Activated T-cell treated with anti-CD3 and anti-CD28 coated beads, Interleukin-2, amount 50 U/mL, for 72 hours (primary cell): ENCODE data around the gene MSLN. TPM values are rescaled to one million over a fixed set of nuclear protein-coding genes. Genes with fewer than 3 reads are reported as not detected.

Experiments used
- ATAC-seq, 2 donors: fragments of 150-1000 bp; cut with Tn5 transposase; replicated peaks in 1 of 2; 2 replicates each; pipeline ENCODE4 v1.10.0; 2021; ENCODE audit warnings: moderate library complexity in 2 of 2, mild to moderate bottlenecking in 1 of 2
- DNase-seq, 2 donors: peaks; one replicate each; pipeline ENCODE4 v3.0.0; 2021 to 2022; ENCODE audit warnings: mixed read lengths in 1 of 2
- H3K27ac Mint-ChIP-seq: one replicate; pipeline ENCODE4 v1.8.0; 2022; ENCODE audit warnings: mild to moderate bottlenecking, moderate library complexity, mixed read lengths
- H3K27me3 Mint-ChIP-seq: one replicate; pipeline ENCODE4 v1.8.0; 2022; ENCODE audit warnings: low read depth, mixed read lengths
- H3K36me3 Mint-ChIP-seq, 2 donors: one replicate each; pipeline ENCODE4 v1.8.0; 2022; ENCODE audit warnings: mixed read lengths in 2 of 2, mild to moderate bottlenecking in 1 of 2; ENCODE audit not compliant: insufficient read depth in 2 of 2
- H3K4me1 Mint-ChIP-seq: one replicate; pipeline ENCODE4 v1.8.0; 2022; ENCODE audit warnings: low read depth, mixed read lengths
- H3K4me3 Mint-ChIP-seq, 2 donors: one replicate each; pipeline ENCODE4 v1.8.0; 2022; ENCODE audit warnings: mild to moderate bottlenecking in 2 of 2, mixed read lengths in 2 of 2, moderate library complexity in 2 of 2
- H3K9me3 Mint-ChIP-seq, 2 donors: one replicate each; pipeline ENCODE4 v1.8.0; 2022; ENCODE audit warnings: mixed read lengths in 2 of 2
- total RNA-seq, 2 donors: library from RNA; stranded (reverse); gene quantifications; one replicate each; pipeline ENCODE4 v1.2.3, GENCODE V29; 2022

Gene MSLN
- total RNA-seq, 2 donors from 2014 or later = not detected

DNA sequence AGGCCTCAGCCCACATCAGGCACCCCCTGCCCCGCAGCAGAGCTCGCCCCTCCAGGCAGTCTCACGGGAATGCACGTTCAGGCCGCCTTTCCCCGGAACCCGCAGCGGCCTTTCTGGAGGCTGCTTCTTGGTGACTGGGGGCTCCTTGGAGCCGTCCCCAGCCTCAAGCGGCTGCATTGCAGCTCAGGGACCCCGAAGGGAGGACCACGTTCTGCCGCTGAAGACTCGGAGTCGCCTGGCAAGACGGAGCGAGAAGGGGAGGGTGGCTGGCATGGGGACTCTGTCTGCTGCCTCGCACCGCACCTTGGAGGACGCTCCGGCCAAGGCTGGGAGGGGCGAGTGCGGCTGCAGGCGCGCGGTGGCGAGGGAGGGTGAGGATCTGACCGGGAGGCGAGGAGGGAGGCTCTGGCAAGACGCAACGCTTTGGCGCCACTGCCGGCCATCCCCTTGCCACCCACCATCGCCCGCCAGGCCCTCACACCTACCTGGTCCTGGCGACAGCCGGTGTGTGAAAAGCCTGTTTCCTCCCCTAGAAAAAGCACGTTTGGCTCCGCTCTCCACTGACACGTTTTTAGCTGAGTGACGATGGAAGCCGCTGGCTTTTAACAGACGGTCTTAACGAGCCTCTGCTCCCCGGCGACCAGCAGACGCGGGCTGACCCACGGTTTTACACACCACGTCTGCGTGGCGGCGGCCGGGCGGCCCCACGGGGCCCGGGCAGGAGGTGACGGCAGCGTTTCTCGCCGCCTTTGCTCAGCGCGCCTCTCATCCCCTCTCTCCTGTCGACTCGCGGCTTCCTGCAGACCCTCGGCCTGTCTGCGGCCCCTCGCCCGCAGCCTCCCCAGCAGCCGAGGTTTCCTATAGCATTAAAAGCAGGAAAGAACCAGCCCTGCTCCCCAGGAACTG, 56.7 kb downstream of the MSLN start:
- Mint-ChIP-seq H3K36me3 (no peaks in the 10 kb centered on the region), H3K27me3 (peaks cover 9% of the 10 kb centered on the region), H3K27ac (no peak overlapping the region), H3K9me3 (no peaks in the 10 kb centered on the region), H3K4me3 (no peak overlapping the region), H3K4me1 (peaks cover 15% of the 10 kb centered on the region)
- no peak for DNase-seq
- ATAC-seq = no peak

DNA sequence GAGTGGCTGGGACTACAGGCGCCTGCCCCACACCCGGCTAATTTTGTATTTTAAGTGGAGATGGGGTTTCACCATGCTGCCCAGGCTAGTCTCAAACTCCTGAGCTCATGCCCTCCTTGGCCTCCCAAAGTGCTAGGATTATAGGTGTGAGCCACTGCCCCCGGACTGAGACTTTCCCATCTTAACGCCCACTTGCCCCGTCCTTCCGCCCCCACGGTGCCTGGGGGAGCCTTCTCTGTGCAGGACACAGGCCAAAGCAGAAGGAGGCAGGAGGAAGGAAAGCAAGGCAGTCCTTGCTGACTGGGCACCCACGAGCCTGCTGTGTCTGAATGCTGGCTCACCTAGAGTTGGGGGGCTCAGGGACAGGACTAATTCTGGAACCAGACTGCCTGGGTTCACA, 57.6 kb downstream of the MSLN start:
- H3K9me3 Mint-ChIP-seq = no peaks in the 10 kb centered on the region
- ATAC-seq = no peak
- DNase-seq = no peak
- H3K27ac Mint-ChIP-seq = no peak overlapping the region
- H3K36me3 Mint-ChIP-seq = no peaks in the 10 kb centered on the region
- peaks cover 15% of the 10 kb centered on the region for H3K4me1 Mint-ChIP-seq
- H3K27me3 Mint-ChIP-seq = peaks cover 9% of the 10 kb centered on the region
- no peak overlapping the region for H3K4me3 Mint-ChIP-seq

Other genes starting within 250 kb of the MSLN start
- gene CAPN15, start 233.0 kb upstream of the MSLN start, total RNA-seq = 10 to 100 TPM; 46.6 to 58.5 TPM
- under 1 TPM in 1 of 2 donors, not detected in 1; 0.10 TPM for gene PRR35, start 200.3 kb upstream of the MSLN start, total RNA-seq
- gene NHLRC4, start 193.7 kb upstream of the MSLN start, total RNA-seq = 1 to 10 TPM; 1.4 TPM
- 10 to 100 TPM; 18.2 to 22.4 TPM for gene PIGQ, start 190.8 kb upstream of the MSLN start, total RNA-seq
- gene RAB40C, start 170.7 kb upstream of the MSLN start, total RNA-seq = 10 to 100 TPM; 15.0 to 15.3 TPM
- under 1 TPM; 0.49 to 0.72 TPM for gene WFIKKN1, start 129.7 kb upstream of the MSLN start, total RNA-seq
- 10 to 100 TPM; 55.4 to 57.4 TPM for gene METTL26, start 124.4 kb upstream of the MSLN start, total RNA-seq
- 10 to 100 TPM; 27.9 to 34.4 TPM for gene MCRIP2, start 118.9 kb upstream of the MSLN start, total RNA-seq
- gene WDR90, start 111.4 kb upstream of the MSLN start, total RNA-seq = 10 to 100 TPM; 40.3 to 47.7 TPM
- gene RHOT2, start 92.6 kb upstream of the MSLN start, total RNA-seq = 100 to 1,000 TPM; 110 to 115 TPM
- 1 to 10 TPM; 3.5 to 5.8 TPM for gene RHBDL1, start 85.1 kb upstream of the MSLN start, total RNA-seq
- 10 to 100 TPM; 53.6 to 70.4 TPM for gene STUB1, start 80.3 kb upstream of the MSLN start, total RNA-seq
- gene JMJD8, start 76.4 kb upstream of the MSLN start, total RNA-seq = 10 to 100 TPM; 15.7 to 20.7 TPM
- gene WDR24, start 70.3 kb upstream of the MSLN start, total RNA-seq = 10 to 100 TPM; 20.5 to 22.9 TPM
- gene FBXL16, start 54.9 kb upstream of the MSLN start, total RNA-seq = 1 to 10 TPM; 8.8 TPM
- gene METRN, start 45.6 kb upstream of the MSLN start, total RNA-seq = 10 to 100 TPM; 11.1 to 11.7 TPM
- 10 to 100 TPM; 36.4 to 36.9 TPM for gene ANTKMT, start 39.6 kb upstream of the MSLN start, total RNA-seq
- 1 to 10 TPM; 3.0 to 3.9 TPM for gene CCDC78, start 34.3 kb upstream of the MSLN start, total RNA-seq
- 10 to 100 TPM; 11.4 to 17.6 TPM for gene HAGHL, start 33.6 kb upstream of the MSLN start, total RNA-seq
- gene CIAO3, start 19.7 kb upstream of the MSLN start, total RNA-seq = 10 to 100 TPM; 38.0 to 40.6 TPM
- gene RPUSD1, start 27.6 kb downstream of the MSLN start, total RNA-seq = 10 to 100 TPM; 14.0 to 22.7 TPM
- 10 to 100 TPM; 74.5 to 97.8 TPM for gene CHTF18, start 27.9 kb downstream of the MSLN start, total RNA-seq
- gene GNG13, start 40.0 kb downstream of the MSLN start, total RNA-seq = not detected
- 10 to 100 TPM; 26.9 to 33.2 TPM for gene LMF1, start 210.2 kb downstream of the MSLN start, total RNA-seq
- 1 to 10 TPM; 1.8 to 2.1 TPM for gene SOX8, start 221.0 kb downstream of the MSLN start, total RNA-seq